Loucy (cell line): ENCODE data around the gene MARCKSL1.
A peak's percentile ranks its signal among the peaks of the same experiment; 100 is the strongest.
"Not testable (repeated sequence)": the region's sequence is repeated elsewhere in the genome, so short reads cannot be mapped to it uniquely, and the experiment has no call there.

Experiments used
- H2AFZ ChIP-seq: fragments of 200-600 bp; sonication (generic); 2 replicates; pipeline ENCODE4 v1.6.0; 2016; ENCODE audit warnings: antibody characterized with exemption, mild to moderate bottlenecking, low read length, moderate library complexity
- H3F3A ChIP-seq: fragments of 200-600 bp; 2 replicates; pipeline ENCODE4 v1.6.0; 2016; ENCODE audit warnings: antibody characterized with exemption, low read depth, mild to moderate bottlenecking
- H3K27me3 ChIP-seq: fragments of 200-600 bp; sonication (generic); 2 replicates; pipeline ENCODE4 v1.6.1; 2014; ENCODE audit warnings: low read length, mild to moderate bottlenecking; ENCODE audit not compliant: insufficient read depth, poor library complexity, severe bottlenecking
- H3K36me3 ChIP-seq: fragments of 200-600 bp; sonication (generic); 2 replicates; pipeline ENCODE4 v1.6.1; 2016; ENCODE audit warnings: low read length; ENCODE audit not compliant: insufficient read depth
- H3K4me1 ChIP-seq: fragments of 200-600 bp; sonication (generic); 2 replicates; pipeline ENCODE4 v1.5.1; 2014; ENCODE audit warnings: low read length, mild to moderate bottlenecking; ENCODE audit not compliant: insufficient read depth, poor library complexity, severe bottlenecking
- H3K4me2 ChIP-seq: fragments of 200-600 bp; sonication (generic); 2 replicates; pipeline ENCODE4 v1.6.0; 2014; ENCODE audit warnings: antibody characterized with exemption, low read length, low read depth, mild to moderate bottlenecking; ENCODE audit not compliant: poor library complexity, severe bottlenecking
- H3K4me3 ChIP-seq: fragments of 200-600 bp; sonication (generic); 2 replicates; pipeline ENCODE4 v1.5.1; 2014; ENCODE audit warnings: low read length, mild to moderate bottlenecking, mixed read lengths; ENCODE audit not compliant: poor library complexity, severe bottlenecking
- H3K79me2 ChIP-seq: fragments of 200-600 bp; sonication (generic); 2 replicates; pipeline ENCODE4 v1.6.1; 2014; ENCODE audit warnings: low read length; ENCODE audit not compliant: insufficient read depth
- H3K9ac ChIP-seq: fragments of 200-600 bp; sonication (generic); 2 replicates; pipeline ENCODE4 v1.6.0; 2014; ENCODE audit warnings: mild to moderate bottlenecking, low read depth, low read length, moderate library complexity; ENCODE audit not compliant: poor library complexity, severe bottlenecking
- H3K9me2 ChIP-seq: fragments of 200-600 bp; sonication (generic); replicated peaks from 2 replicates; pipeline ENCODE4 v1.6.1; 2016; ENCODE audit warnings: low read depth, low read length, mixed read lengths
- H3K9me3 ChIP-seq: fragments of 200-600 bp; sonication (generic); 2 replicates; pipeline ENCODE4 v1.6.1; 2014; ENCODE audit warnings: mild to moderate bottlenecking, antibody characterized with exemption, low read length, low read depth; ENCODE audit not compliant: insufficient read depth
- H4K20me1 ChIP-seq: fragments of 200-600 bp; sonication (generic); 2 replicates; pipeline ENCODE4 v1.6.0; 2014; ENCODE audit warnings: antibody characterized with exemption, low read length, mild to moderate bottlenecking; ENCODE audit not compliant: insufficient read depth, poor library complexity, severe bottlenecking
- EZH2phosphoT487 ChIP-seq: fragments of 200-600 bp; IDR thresholded peaks from 2 replicates; pipeline ENCODE4 v1.6.1; 2018; ENCODE audit warnings: antibody characterized with exemption, mild to moderate bottlenecking, moderate library complexity, borderline replicate concordance
- TF ChIP-seq, protein P1 (sequence below): fragments of 200-600 bp; sonication (generic); conservative IDR thresholded peaks from 2 replicates; pipeline ENCODE4 v1.5.1; 2014; ENCODE audit warnings: mild to moderate bottlenecking, antibody characterized with exemption, low read length

Gene MARCKSL1

DNA sequence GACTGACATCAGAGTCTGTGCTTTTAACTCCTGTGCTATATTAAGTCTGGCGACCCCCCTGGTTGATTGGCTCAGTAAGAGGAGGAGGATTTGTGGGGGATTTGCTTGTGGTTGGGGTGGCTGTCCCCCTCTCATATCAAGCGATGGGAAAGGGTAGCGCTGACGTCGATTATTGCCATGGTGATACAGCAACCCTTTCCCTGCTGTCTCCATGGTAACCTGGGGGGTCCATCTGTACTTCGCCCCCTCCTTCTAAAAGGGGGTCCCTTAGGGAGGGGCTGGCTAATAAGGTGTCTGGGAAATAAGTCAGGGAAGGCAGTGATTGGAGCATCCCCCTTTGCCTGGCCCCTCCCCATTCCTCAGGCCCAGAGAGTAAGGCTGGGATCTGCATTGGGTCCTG is 21.6 kb upstream of the MARCKSL1 start:
- no peaks in the 10 kb centered on the region for H4K20me1 ChIP-seq
- no peak overlapping the region for H3K4me3 ChIP-seq
- TF ChIP-seq, protein P1, sequence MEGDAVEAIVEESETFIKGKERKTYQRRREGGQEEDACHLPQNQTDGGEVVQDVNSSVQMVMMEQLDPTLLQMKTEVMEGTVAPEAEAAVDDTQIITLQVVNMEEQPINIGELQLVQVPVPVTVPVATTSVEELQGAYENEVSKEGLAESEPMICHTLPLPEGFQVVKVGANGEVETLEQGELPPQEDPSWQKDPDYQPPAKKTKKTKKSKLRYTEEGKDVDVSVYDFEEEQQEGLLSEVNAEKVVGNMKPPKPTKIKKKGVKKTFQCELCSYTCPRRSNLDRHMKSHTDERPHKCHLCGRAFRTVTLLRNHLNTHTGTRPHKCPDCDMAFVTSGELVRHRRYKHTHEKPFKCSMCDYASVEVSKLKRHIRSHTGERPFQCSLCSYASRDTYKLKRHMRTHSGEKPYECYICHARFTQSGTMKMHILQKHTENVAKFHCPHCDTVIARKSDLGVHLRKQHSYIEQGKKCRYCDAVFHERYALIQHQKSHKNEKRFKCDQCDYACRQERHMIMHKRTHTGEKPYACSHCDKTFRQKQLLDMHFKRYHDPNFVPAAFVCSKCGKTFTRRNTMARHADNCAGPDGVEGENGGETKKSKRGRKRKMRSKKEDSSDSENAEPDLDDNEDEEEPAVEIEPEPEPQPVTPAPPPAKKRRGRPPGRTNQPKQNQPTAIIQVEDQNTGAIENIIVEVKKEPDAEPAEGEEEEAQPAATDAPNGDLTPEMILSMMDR, result no peak
- TF ChIP-seq EZH2phosphoT487, result no peak
- H3K27me3 ChIP-seq, result no peaks in the 10 kb centered on the region
- no peak overlapping the region for H3K4me2 ChIP-seq
- H3K79me2 ChIP-seq, result no peaks in the 10 kb centered on the region
- H3F3A ChIP-seq, result no peaks in the 10 kb centered on the region
- no peaks in the 10 kb centered on the region for H3K9me2 ChIP-seq
- H3K36me3 ChIP-seq, result no peaks in the 10 kb centered on the region
- H2AFZ ChIP-seq, result no peak overlapping the region
- H3K4me1 ChIP-seq, result peaks cover 20% of the 10 kb centered on the region
- H3K9me3 ChIP-seq, result no peaks in the 10 kb centered on the region
- H3K9ac ChIP-seq, result no peak overlapping the region

DNA sequence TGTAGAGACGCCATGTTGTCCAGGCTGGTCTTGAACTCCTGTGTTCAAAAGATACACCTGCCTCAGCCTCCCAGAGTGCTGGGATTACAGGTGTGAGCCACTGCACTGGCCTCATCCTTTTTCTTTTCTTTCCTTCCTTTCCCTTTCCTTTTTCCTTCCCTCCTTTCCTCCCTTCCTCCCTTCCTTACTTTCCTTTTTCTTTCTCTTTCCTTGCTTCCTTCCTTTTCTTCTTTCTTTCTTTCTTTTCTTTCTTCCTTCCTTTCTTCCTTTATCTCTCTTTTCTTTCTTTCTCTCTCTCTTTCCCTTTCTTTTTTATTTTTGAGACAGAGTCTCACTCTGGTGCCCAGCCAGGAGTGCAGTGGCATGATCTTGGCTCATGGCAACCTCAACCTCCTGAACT is 20.4 kb upstream of the MARCKSL1 start:
- TF ChIP-seq, protein P1, result no peak
- TF ChIP-seq EZH2phosphoT487, result no peak
- H3K36me3 ChIP-seq, result no peaks in the 10 kb centered on the region

DNA sequence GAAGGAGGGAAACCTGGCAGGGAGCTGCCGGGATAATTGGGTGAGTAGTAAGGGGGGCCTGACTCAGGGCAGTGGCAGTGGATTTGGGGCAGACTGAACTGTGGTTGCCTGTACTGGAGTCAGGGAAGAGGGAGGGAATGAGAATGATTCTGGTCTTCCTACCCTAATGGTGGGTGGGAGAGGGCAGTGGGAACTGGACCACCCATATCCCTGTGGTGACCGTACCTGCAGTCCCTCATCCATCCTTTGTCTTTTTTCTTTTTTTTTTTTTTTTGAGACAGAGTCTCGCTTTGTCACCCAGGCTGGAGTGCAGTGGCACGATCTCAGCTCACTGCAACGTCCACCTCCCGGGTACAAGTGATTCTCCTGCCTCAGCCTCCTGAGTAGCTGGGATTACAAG is 19.7 kb upstream of the MARCKSL1 start:
- not testable (repeated sequence) for H3K36me3 ChIP-seq, H2AFZ ChIP-seq, H3K9me3 ChIP-seq, H4K20me1 ChIP-seq, H3K4me2 ChIP-seq, H3K27me3 ChIP-seq, H3K4me3 ChIP-seq, H3K9me2 ChIP-seq, H3K79me2 ChIP-seq, H3K9ac ChIP-seq, H3F3A ChIP-seq
- H3K4me1 ChIP-seq, result peaks cover 32% of the 10 kb centered on the region

More for the DNA sequence above, 20.4 kb upstream of the MARCKSL1 start:
- no peaks in the 10 kb centered on the region for H3F3A ChIP-seq
- H4K20me1 ChIP-seq, result no peaks in the 10 kb centered on the region
- no peaks in the 10 kb centered on the region for H3K9me2 ChIP-seq
- H3K9ac ChIP-seq, result no peak overlapping the region
- no peak overlapping the region for H3K4me2 ChIP-seq
- no peaks in the 10 kb centered on the region for H3K79me2 ChIP-seq
- no peaks in the 10 kb centered on the region for H3K27me3 ChIP-seq
- no peak overlapping the region for H3K4me3 ChIP-seq
- no peaks in the 10 kb centered on the region for H3K9me3 ChIP-seq
- peaks cover 29% of the 10 kb centered on the region for H3K4me1 ChIP-seq
- no peak overlapping the region for H2AFZ ChIP-seq

DNA sequence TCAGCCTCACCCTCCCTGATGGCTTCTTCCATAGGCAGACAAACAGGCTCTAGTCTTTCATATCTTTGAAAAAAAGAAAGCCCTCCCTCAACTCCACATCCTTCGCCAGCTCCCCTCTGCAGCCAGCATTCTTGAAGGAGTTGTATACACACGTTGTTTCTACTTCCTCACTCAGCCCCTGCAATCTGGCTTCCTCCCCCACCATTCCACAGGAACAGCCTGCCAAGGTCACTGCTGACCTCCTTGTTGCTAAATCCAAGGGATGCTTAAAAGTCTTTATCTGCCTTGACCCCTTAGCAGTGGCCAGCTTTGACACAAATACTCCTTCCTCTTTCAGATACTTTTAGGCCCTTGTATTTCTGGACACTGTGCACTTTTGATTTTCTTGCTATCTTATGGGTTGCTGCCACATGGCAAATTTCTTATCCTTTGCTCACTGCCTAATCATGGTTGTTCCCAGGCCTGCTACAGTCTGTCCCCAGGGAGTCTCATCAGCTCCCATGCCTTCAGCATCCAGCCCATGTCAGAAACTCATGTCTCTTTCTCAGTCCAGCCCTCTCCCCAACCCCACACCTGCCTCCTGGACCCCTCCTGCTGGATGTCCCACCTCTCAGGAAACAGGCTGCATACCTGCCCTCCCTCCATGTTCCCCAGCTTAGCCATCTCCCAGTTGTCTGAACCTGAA is 18.0 kb upstream of the MARCKSL1 start:
- H3K9me2 ChIP-seq, result no peaks in the 10 kb centered on the region
- TF ChIP-seq, protein P1, result no peak
- TF ChIP-seq EZH2phosphoT487, result no peak
- no peak overlapping the region for H2AFZ ChIP-seq
- H3F3A ChIP-seq, result no peaks in the 10 kb centered on the region
- peaks cover 32% of the 10 kb centered on the region for H3K4me1 ChIP-seq
- no peaks in the 10 kb centered on the region for H3K79me2 ChIP-seq
- no peak overlapping the region for H3K4me2 ChIP-seq
- H3K36me3 ChIP-seq, result no peaks in the 10 kb centered on the region
- peak overlapping the region; percentile 23 for H3K9ac ChIP-seq
- no peaks in the 10 kb centered on the region for H3K27me3 ChIP-seq
- no peaks in the 10 kb centered on the region for H3K9me3 ChIP-seq
- no peaks in the 10 kb centered on the region for H4K20me1 ChIP-seq
- no peak overlapping the region for H3K4me3 ChIP-seq
